GM12864 (cell line): ENCODE results near the gene G6PC3.
A peak's percentile ranks its signal among the peaks of the same experiment; 100 is the strongest.

ENCODE experiments used
- DNase-seq: peaks from one replicate; pipeline ENCODE4 v3.0.0-alpha.2; 2011; ENCODE audit warnings: low read depth
- H3K4me3 ChIP-seq: 2 replicates; pipeline ENCODE4 v1.5.1; 2011; ENCODE audit warnings: mild to moderate bottlenecking, low read depth, low read length, control low read depth
- TF ChIP-seq, protein P1 (sequence below): IDR thresholded peaks from 2 replicates; pipeline ENCODE4 v1.5.1; 2011; ENCODE audit warnings: low read depth, mild to moderate bottlenecking, moderate library complexity, low read length, control low read depth, inconsistent platforms; ENCODE audit errors: missing control alignments

The G6PC3 gene

GRCh38 chr17:44084131-44084538, 13.6 kb downstream of the G6PC3 start:
- no peak for DNase-seq
- TF ChIP-seq, protein P1, sequence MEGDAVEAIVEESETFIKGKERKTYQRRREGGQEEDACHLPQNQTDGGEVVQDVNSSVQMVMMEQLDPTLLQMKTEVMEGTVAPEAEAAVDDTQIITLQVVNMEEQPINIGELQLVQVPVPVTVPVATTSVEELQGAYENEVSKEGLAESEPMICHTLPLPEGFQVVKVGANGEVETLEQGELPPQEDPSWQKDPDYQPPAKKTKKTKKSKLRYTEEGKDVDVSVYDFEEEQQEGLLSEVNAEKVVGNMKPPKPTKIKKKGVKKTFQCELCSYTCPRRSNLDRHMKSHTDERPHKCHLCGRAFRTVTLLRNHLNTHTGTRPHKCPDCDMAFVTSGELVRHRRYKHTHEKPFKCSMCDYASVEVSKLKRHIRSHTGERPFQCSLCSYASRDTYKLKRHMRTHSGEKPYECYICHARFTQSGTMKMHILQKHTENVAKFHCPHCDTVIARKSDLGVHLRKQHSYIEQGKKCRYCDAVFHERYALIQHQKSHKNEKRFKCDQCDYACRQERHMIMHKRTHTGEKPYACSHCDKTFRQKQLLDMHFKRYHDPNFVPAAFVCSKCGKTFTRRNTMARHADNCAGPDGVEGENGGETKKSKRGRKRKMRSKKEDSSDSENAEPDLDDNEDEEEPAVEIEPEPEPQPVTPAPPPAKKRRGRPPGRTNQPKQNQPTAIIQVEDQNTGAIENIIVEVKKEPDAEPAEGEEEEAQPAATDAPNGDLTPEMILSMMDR = peak; percentile 41
- H3K4me3 ChIP-seq = no peak overlapping the region

DNA sequence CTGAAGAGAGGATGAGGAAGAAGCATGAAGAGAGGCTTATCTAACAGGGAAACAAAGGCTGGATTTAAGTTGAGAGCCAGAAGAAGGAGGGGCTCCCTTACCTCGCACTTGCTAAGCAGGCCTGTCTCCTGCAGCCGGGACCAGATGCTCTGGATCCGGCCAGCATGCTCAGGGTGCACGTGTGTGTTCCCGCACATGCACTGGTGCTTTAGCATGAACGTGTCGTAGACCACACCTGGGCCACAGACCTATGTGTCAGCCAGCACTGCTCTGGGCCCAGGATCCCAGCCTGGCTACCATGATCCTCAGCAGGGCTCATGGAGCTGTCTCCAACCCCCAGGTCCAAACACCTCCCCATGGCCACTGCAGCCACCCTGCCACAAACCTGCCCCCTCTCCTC, 14.4 kb downstream of the G6PC3 start:
- no peak overlapping the region for H3K4me3 ChIP-seq
- no peak for DNase-seq

DNA sequence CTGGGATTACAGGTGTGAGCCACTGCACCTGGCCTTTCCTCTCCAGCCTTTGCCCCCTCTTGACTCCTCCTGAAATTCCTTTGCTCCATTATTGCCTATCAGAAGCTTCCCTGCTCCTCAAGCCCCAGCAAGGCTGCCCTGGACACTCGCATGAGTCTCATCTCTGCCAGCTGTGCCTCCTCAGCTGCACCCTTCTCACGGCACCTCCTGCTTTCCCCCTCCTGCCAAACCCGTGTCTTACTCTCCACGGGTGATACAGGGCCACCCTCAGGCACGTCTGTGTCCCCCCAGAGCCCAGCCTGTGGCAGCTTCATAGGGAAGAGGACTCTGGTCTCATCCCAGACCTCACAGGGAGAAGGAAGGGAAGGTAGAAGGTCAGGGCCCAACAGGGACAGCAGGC, 15.4 kb downstream of the G6PC3 start:
- DNase-seq = no peak
- H3K4me3 ChIP-seq = no peak overlapping the region
- TF ChIP-seq, protein P1 = no peak

More for the DNA sequence above, 14.4 kb downstream of the G6PC3 start:
- TF ChIP-seq, protein P1 = no peak

DNA sequence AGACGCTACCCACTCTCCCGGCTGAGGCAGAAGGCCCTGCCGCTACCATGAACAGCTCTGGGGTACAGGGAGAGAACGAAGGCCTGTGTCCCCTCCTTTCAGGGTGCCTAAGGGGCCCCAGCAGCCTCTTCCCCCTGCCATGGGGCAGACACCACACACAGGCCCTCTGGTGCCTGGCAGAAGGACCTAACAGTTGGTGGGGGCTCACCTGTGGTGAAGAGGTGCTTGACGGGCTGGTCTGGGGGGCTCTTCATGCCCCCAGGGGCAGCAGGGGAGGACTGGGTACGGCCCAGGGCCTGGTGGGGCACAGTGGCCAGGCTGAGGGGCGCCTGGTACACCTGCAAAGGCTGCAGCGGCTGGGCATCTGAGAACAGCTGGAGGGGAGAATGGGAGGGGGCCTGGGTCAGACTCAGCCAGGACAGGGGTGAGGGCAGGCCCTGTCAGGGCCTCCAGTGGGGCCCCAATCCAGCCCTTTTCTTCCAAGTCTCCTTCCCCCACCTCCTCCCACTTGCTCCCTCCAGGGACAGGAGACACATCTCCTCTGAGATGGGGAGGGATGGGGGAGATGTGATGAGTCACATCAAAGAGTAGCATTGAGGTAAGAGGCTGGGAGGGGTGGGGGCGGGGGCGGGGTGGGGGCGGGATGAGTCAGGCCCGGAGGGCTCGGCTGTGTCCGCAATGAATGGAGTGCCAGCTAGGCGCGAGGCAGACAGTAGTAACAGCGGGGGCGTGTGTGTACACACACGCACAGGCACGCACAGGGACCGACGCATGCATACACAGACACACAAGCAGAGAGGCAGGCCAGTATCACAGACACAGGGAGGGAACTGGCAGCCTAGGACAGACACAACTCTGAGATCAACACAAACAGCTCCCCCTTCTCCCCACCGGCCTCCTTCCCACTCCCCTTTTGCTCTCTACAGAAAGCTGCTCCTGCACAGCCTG, 16.1 kb downstream of the G6PC3 start:
- TF ChIP-seq, protein P1 = no peak
- no peak overlapping the region for H3K4me3 ChIP-seq
- no peak for DNase-seq

GRCh38 chr17:44087319-44087718, 16.8 kb downstream of the G6PC3 start:
- TF ChIP-seq, protein P1 = no peak
- H3K4me3 ChIP-seq = no peak overlapping the region
- DNase-seq = no peak

- TF ChIP-seq, protein P1 = no peak
- DNase-seq = no peak
- H3K4me3 ChIP-seq = no peak overlapping the region
Observed at GRCh38 chr17:44088254-44088653, 17.7 kb downstream of the G6PC3 start.
